GM12878 (cell line): ENCODE data around the gene MB. TPM values are rescaled to one million over a fixed set of nuclear protein-coding genes. Genes with fewer than 3 reads are reported as not detected.

Experiments
- ATAC-seq: fragments of 200-7000 bp; cut with Tn5 transposase; 3 replicates; pipeline ENCODE4 v1.9.1; 2020; ENCODE audit warnings: mild to moderate bottlenecking, moderate library complexity
- BruUV-seq: library from RNA; stranded (reverse); fragments of 400-500 nt; replicated peaks from 2 replicates; lab custom pipeline; 2021; lab: Mats Ljungman, UMichigan
- CTCF ChIA-PET: fragments of 300-600 bp; sonication (Branson Sonifier 250); formaldehyde crosslinking; extraction: SDS; loops from one replicate; lab custom pipeline; 2021; ENCODE audit warnings: inconsistent platforms; lab: Yijun Ruan, JAX
- POLR2A ChIA-PET: fragments of 350-600 bp; formaldehyde crosslinking; extraction: SDS; loops from one replicate; lab custom pipeline; 2021; ENCODE audit warnings: inconsistent platforms; lab: Charles Lee
- RAD21 ChIA-PET: fragments of 300-600 bp; sonication (Branson Sonifier 250); formaldehyde crosslinking; loops from one replicate; lab custom pipeline; 2023; ENCODE audit warnings: antibody characterized with exemption; ENCODE audit not compliant: unreplicated experiment; lab: Charles Lee
- SMC1A ChIA-PET: fragments of 300-600 bp; sonication (Branson Sonifier 250); formaldehyde crosslinking; loops from one replicate; lab custom pipeline; 2023; ENCODE audit not compliant: unreplicated experiment, uncharacterized antibody; lab: Charles Lee
- DNase-seq: peaks from one replicate; pipeline ENCODE4 v3.0.0-alpha.2; 2011; ENCODE audit warnings: low read depth, low spot score
- FAIRE-seq: peaks from 3 replicates; lab custom pipeline; 2011; peaks lifted over from hg19 to GRCh38; lab: Jason Lieb, UNC
- H2AFZ ChIP-seq: 2 replicates; pipeline ENCODE4 v1.6.0; 2011; ENCODE audit warnings: low read depth, low read length, control low read depth; ENCODE audit not compliant: control insufficient read depth
- H3K27ac ChIP-seq: 2 replicates; pipeline ENCODE4 v1.5.1; 2011; ENCODE audit warnings: control low read depth; ENCODE audit not compliant: control insufficient read depth, insufficient read depth
- H3K27me3 ChIP-seq, 2 experiments: replicated peaks in 1 of 2; 2 replicates each; pipeline versions ENCODE4 v1.6.0 to v1.6.1; 2011; ENCODE audit warnings: low read length in 1 of 2; ENCODE audit not compliant: control insufficient read depth in 2 of 2, insufficient read depth in 2 of 2
- H3K36me3 ChIP-seq, 2 experiments: 2 replicates each; pipeline ENCODE4 v1.5.1; 2011; ENCODE audit warnings: low read length in 1 of 2; ENCODE audit not compliant: control insufficient read depth in 2 of 2, insufficient read depth in 2 of 2
- H3K4me1 ChIP-seq: 2 replicates; pipeline ENCODE4 v1.6.1; 2011; ENCODE audit warnings: mild to moderate bottlenecking, low read length, moderate library complexity, mixed read lengths; ENCODE audit not compliant: control insufficient read depth, insufficient read depth
- H3K4me2 ChIP-seq: 2 replicates; pipeline ENCODE4 v1.6.0; 2011; ENCODE audit warnings: control low read depth; ENCODE audit not compliant: control insufficient read depth, insufficient read depth
- H3K4me3 ChIP-seq: fragments of 200-600 bp; sonication (generic); 2 replicates; pipeline ENCODE4 v1.5.1; 2016
- H3K79me2 ChIP-seq: 2 replicates; pipeline ENCODE4 v1.6.0; 2011; ENCODE audit warnings: low read length; ENCODE audit not compliant: control insufficient read depth, insufficient read depth
- H3K9ac ChIP-seq: 2 replicates; pipeline ENCODE4 v1.8.0; 2011; ENCODE audit warnings: low read length, control low read depth, mixed read lengths; ENCODE audit not compliant: control insufficient read depth, insufficient read depth
- H3K9me3 ChIP-seq: replicated peaks from 3 replicates; pipeline ENCODE4 v1.5.1; 2011; ENCODE audit warnings: mild to moderate bottlenecking, low read length; ENCODE audit not compliant: control insufficient read depth, insufficient read depth
- H4K20me1 ChIP-seq: 2 replicates; pipeline ENCODE4 v1.6.0; 2011; ENCODE audit not compliant: control insufficient read depth, insufficient read depth
- BCL3 ChIP-seq: IDR thresholded peaks from 2 replicates; pipeline ENCODE4 v1.6.1; 2011; ENCODE audit warnings: borderline replicate concordance, low read depth, mild to moderate bottlenecking, moderate library complexity, low read length; ENCODE audit not compliant: insufficient read depth, poor library complexity, severe bottlenecking
- EGR1 ChIP-seq, 2 experiments: IDR thresholded peaks; 1 replicate in 1 of 2; 2 replicates in 1 of 2; pipeline ENCODE4 v1.6.1; 2011 to 2012; ENCODE audit warnings: low read depth in 2 of 2, low read length in 2 of 2, borderline replicate concordance in 1 of 2, mild to moderate bottlenecking in 1 of 2, moderate library complexity in 1 of 2
- FOXK2 ChIP-seq: fragments of 450-650 bp; IDR thresholded peaks from 2 replicates; pipeline ENCODE4 v1.6.1; 2017; ENCODE audit warnings: mild to moderate bottlenecking, moderate library complexity
- MAX ChIP-seq: IDR thresholded peaks from 2 replicates; pipeline ENCODE4 v1.6.1; 2012; ENCODE audit warnings: low read depth, low read length, improper control_type of control experiment
- MEF2A ChIP-seq: IDR thresholded peaks from 2 replicates; pipeline ENCODE4 v1.6.1; 2011; ENCODE audit warnings: low read depth, mild to moderate bottlenecking, low read length, moderate library complexity; ENCODE audit not compliant: insufficient read depth
- NBN ChIP-seq: fragments of 450-650 bp; IDR thresholded peaks from 2 replicates; pipeline ENCODE4 v1.6.1; 2016
- WGBS: methylation state at CpG from one replicate; pipeline ENCODE4 v1.1.6; 2016; ENCODE audit warnings: low lambda C conversion rate; ENCODE audit not compliant: insufficient replicate concordance, insufficient coverage; ENCODE audit errors: missing lambda C conversion rate; 5-methylcytosine and 5-hydroxymethylcytosine counted together
- in situ Hi-C: fragments of 300-500 bp; cut with MboI; formaldehyde crosslinking; loops from 9 replicates; pipeline ENCODE4 v1.14.3; 2018; ENCODE audit warnings: mixed read lengths
- intact Hi-C: fragments of 100-400 bp; cut with micrococcal nuclease; formaldehyde crosslinking; loops from one replicate; pipeline ENCODE4 v1.14.2; 2022; ENCODE audit not compliant: unreplicated experiment
- polyA plus RNA-seq, 11 experiments: library from polyadenylated mRNA; depleted of rRNA in 4 of 11; unstranded in 6 of 11; stranded (reverse) in 5 of 11; fragments of >200 nt; fragmentation: Nextera tagmentation in 4 of 11; fragmentation: Illumina TruSeq in 1 of 11; extraction: Ambion mirVana in 4 of 11; extraction: Trizol in 1 of 11; gene quantifications; 1 replicate in 1 of 11; 2 replicates in 10 of 11; pipeline versions ENCODE4 v1.2.1 to v1.2.3, GENCODE V29; 2011 to 2016; ENCODE audit warnings: inconsistent platforms in 2 of 11, missing spikeins in 2 of 11, low read depth in 1 of 11
- total RNA-seq, 4 experiments: library from RNA; depleted of rRNA in 3 of 4; stranded (reverse); fragments of >200 nt in 3 of 4; fragmentation: Illumina TruSeq in 1 of 4; extraction: Trizol in 1 of 4; gene quantifications; 2 replicates each; pipeline versions ENCODE4 v1.2.1 to v1.2.3, GENCODE V29; 2013 to 2021

Gene MB
- total and polyA plus RNA-seq, 10 of the 15 experiments (the other 5 are each of a cell fraction or from before 2014, with no cell fraction given), result 0.09 to 0.41 (median 0.23) TPM; not detected in 3

- DNase-seq (no peak), ATAC-seq (no peak), FAIRE-seq (no peak)
- BruUV-seq, result no TSS peak
- ChIA-PET SMC1A (no interaction called here), POLR2A (no interaction called here), CTCF (interaction anchor here (0.9 kb wide), 1 partner anchor 12 kb away, joined by 3 read pairs; no protein-coding TSS in a partner anchor), RAD21 (no interaction called here)
- no peak overlapping the region for H3K9ac ChIP-seq
- H4K20me1 ChIP-seq, result no peaks in the 10 kb centered on the region
- no peaks in the 10 kb centered on the region for H3K79me2 ChIP-seq
- no peak overlapping the region for H2AFZ ChIP-seq
- 18% methylated on average over 2 of the region's 2 CpGs for WGBS
- no peak overlapping the region for H3K27ac ChIP-seq
- in situ Hi-C loops, result no loop called here
- no peaks in the 10 kb centered on the region for H3K27me3 ChIP-seq
- H3K4me1 ChIP-seq, result peaks cover 8% of the 10 kb centered on the region
- intact Hi-C loops, result no loop called here
- no peaks in the 10 kb centered on the region for H3K36me3 ChIP-seq
- TF ChIP-seq EGR1 (IDR thresholded peaks at IDR 0.05; ENCODE audit: borderline replicate concordance in 1 of 2, low read depth in 2 of 2, low read length in 2 of 2), result no peak
- TF ChIP-seq BCL3, result no peak
- TF ChIP-seq MAX, result no peak
- no peak for TF ChIP-seq NBN
- TF ChIP-seq MEF2A, result no peak
- no peak for TF ChIP-seq FOXK2
- H3K9me3 ChIP-seq, result no peaks in the 10 kb centered on the region
- H3K4me2 ChIP-seq, result no peak overlapping the region
- no peak overlapping the region for H3K4me3 ChIP-seq
These were observed 25.2 kb upstream of the MB start for GRCh38 chr22:35642305-35642741.
